K562 (cell line): Measurements from ENCODE around the gene HJV. TPM values are rescaled to one million over a fixed set of nuclear protein-coding genes. Genes with fewer than 3 reads are reported as not detected.

Experiments
- ETV6 ChIP-seq, 3 experiments: fragments of 150-350 bp in 1 of 3; sonication (generic) in 1 of 3; formaldehyde crosslinking in 1 of 3; IDR thresholded peaks; 2 replicates each; pipeline versions ENCODE4 v1.6.1 to v1.8.0; 2014 to 2022; ENCODE audit warnings: borderline replicate concordance in 2 of 3, low read depth in 2 of 3, antibody characterized with exemption in 1 of 3, low read length in 1 of 3, mild to moderate bottlenecking in 1 of 3, missing genetic modification reagents in 1 of 3
- NFRKB ChIP-seq: fragments of 450-650 bp; IDR thresholded peaks from 2 replicates; pipeline ENCODE4 v1.6.1; 2016; ENCODE audit warnings: low read depth
- PHF20 ChIP-seq: fragments of 450-650 bp; IDR thresholded peaks from 2 replicates; pipeline ENCODE4 v1.6.1; 2018; ENCODE audit not compliant: partially characterized antibody
- POLR2A ChIP-seq: fragments of 450-650 bp; conservative IDR thresholded peaks from 2 replicates; pipeline ENCODE4 v1.6.1; 2016
- PTTG1 ChIP-seq: fragments of 450-650 bp; IDR thresholded peaks from 2 replicates; pipeline ENCODE4 v1.6.1; 2016; ENCODE audit warnings: low read depth, mild to moderate bottlenecking, missing genetic modification characterization, missing compliant biosample characterization
- RFX1 ChIP-seq: fragments of 450-650 bp; IDR thresholded peaks from 2 replicates; pipeline ENCODE4 v1.6.1; 2016; ENCODE audit warnings: mild to moderate bottlenecking, moderate library complexity
- SOX6 ChIP-seq: fragments of 450-650 bp; IDR thresholded peaks from 2 replicates; pipeline ENCODE4 v1.6.1; 2014; ENCODE audit warnings: mild to moderate bottlenecking
- TAF1 ChIP-seq: IDR thresholded peaks from 2 replicates; pipeline ENCODE4 v1.6.1; 2011; ENCODE audit warnings: mild to moderate bottlenecking, low read length, moderate library complexity; ENCODE audit not compliant: insufficient read depth, control insufficient read depth, severe bottlenecking; ENCODE audit errors: extremely low read depth
- ZFX ChIP-seq: sonication (generic); formaldehyde crosslinking; IDR thresholded peaks from 2 replicates; pipeline ENCODE4 v1.8.0; 2022; ENCODE audit warnings: mild to moderate bottlenecking, missing genetic modification reagents, moderate library complexity
- ZNF766 ChIP-seq: fragments of 200-800 bp; sonication (Bioruptor generic); conservative IDR thresholded peaks from 2 replicates; pipeline ENCODE4 v1.6.1; 2016; ENCODE audit warnings: missing genetic modification characterization, missing compliant biosample characterization
- polyA plus RNA-seq, 8 experiments: library from polyadenylated mRNA; depleted of rRNA in 4 of 8; stranded (reverse) in 5 of 8; unstranded in 3 of 8; fragments of >200 nt; fragmentation: Nextera tagmentation in 2 of 8; fragmentation: Illumina TruSeq in 1 of 8; extraction: Ambion mirVana in 2 of 8; extraction: Trizol in 1 of 8; gene quantifications; 2 replicates each; pipeline versions ENCODE4 v1.2.1 to v1.2.3, GENCODE V29; 2011 to 2014; ENCODE audit warnings: inconsistent platforms in 1 of 8, missing spikeins in 1 of 8
- total RNA-seq, 7 experiments: library from RNA; depleted of rRNA in 6 of 7; stranded (reverse); fragments of >200 nt in 6 of 7; fragmentation: Illumina TruSeq in 2 of 7; extraction: Trizol in 2 of 7; gene quantifications; 2 replicates each; pipeline versions ENCODE4 v1.2.1 to v1.2.3, GENCODE V29; 2011 to 2021; ENCODE audit warnings: low replicate concordance in 1 of 7
- TF ChIP-seq, protein P1 (sequence below): fragments of 450-650 bp; IDR thresholded peaks from 2 replicates; pipeline ENCODE4 v1.6.1; 2018; ENCODE audit not compliant: partially characterized antibody
- TF ChIP-seq, protein P2 (sequence below): fragments of 250-450 bp; sonication (Bioruptor Pico); IDR thresholded peaks from 2 replicates; pipeline ENCODE4 v1.6.1; 2021; ENCODE audit warnings: mild to moderate bottlenecking
- TF ChIP-seq, protein P3 (sequence below): sonication (generic); formaldehyde crosslinking; IDR thresholded peaks from 2 replicates; pipeline ENCODE4 v1.8.1; 2023; ENCODE audit warnings: mild to moderate bottlenecking, missing genetic modification reagents
- TF ChIP-seq, protein P4 (sequence below): fragments of 450-650 bp; IDR thresholded peaks from 2 replicates; pipeline ENCODE4 v1.6.1; 2016
- TF ChIP-seq, protein P5 (sequence below): fragments of 200-800 bp; sonication (Bioruptor generic); IDR thresholded peaks from 2 replicates; pipeline ENCODE4 v1.6.1; 2017; ENCODE audit warnings: missing genetic modification characterization, missing compliant biosample characterization
- TF ChIP-seq, protein P6 (sequence below): sonication (generic); formaldehyde crosslinking; IDR thresholded peaks from 2 replicates; pipeline ENCODE4 v1.8.1; 2023; ENCODE audit warnings: mild to moderate bottlenecking, missing genetic modification reagents, moderate library complexity

Gene HJV
- total and polyA plus RNA-seq, 9 of the 15 experiments (the other 6 are each of a cell fraction or from before 2014, with no cell fraction given): 1.0 to 6.6 (median 2.4) TPM

DNA sequence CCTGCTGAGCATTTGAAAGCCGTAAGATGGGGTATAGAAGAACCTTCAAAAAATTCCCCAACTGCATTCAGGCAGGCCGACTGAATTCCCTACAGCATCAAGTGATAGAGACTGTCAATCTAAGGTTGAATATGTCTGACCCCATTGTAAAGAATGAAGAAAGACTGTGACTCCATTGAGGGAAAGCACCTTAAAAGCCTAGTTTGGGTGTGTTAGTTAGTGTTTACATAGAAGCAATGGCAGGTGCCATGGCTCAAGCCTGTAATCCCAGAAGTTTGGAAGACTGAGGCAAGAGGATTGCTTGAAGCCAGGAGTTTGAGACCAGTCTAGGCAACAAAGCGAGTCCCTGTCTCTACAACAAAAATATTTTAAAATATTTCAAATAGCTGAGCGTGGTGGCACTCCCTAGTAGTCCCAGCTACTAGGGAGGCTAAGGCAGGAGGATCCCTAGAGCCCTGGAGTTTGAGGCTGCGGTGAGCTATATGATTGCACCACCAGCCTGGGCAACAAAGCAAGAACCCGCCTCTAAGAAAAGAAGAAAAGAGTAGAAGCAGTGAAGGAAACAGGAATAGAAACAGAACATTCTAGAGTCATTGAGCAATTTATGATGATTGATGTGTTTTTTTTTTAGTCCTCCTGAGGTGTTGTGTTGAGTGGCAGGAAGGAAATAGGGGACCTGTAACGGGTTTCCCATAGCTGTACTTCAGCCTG, 41.6 kb downstream of the HJV start (continued):
- TF ChIP-seq, protein P1, sequence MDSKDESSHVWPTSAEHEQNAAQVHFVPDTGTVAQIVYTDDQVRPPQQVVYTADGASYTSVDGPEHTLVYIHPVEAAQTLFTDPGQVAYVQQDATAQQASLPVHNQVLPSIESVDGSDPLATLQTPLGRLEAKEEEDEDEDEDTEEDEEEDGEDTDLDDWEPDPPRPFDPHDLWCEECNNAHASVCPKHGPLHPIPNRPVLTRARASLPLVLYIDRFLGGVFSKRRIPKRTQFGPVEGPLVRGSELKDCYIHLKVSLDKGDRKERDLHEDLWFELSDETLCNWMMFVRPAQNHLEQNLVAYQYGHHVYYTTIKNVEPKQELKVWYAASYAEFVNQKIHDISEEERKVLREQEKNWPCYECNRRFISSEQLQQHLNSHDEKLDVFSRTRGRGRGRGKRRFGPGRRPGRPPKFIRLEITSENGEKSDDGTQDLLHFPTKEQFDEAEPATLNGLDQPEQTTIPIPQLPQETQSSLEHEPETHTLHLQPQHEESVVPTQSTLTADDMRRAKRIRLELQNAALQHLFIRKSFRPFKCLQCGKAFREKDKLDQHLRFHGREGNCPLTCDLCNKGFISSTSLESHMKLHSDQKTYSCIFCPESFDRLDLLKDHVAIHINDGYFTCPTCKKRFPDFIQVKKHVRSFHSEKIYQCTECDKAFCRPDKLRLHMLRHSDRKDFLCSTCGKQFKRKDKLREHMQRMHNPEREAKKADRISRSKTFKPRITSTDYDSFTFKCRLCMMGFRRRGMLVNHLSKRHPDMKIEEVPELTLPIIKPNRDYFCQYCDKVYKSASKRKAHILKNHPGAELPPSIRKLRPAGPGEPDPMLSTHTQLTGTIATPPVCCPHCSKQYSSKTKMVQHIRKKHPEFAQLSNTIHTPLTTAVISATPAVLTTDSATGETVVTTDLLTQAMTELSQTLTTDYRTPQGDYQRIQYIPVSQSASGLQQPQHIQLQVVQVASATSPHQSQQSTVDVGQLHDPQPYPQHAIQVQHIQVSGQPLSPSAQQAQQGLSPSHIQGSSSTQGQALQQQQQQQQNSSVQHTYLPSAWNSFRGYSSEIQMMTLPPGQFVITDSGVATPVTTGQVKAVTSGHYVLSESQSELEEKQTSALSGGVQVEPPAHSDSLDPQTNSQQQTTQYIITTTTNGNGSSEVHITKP: no peak
- TF ChIP-seq, protein P2, sequence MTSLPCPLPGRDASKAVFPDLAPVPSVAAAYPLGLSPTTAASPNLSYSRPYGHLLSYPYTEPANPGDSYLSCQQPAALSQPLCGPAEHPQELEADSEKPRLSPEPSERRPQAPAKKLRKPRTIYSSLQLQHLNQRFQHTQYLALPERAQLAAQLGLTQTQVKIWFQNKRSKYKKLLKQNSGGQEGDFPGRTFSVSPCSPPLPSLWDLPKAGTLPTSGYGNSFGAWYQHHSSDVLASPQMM (CRISPR knock-in tag): no peak
- TF ChIP-seq, protein P3, sequence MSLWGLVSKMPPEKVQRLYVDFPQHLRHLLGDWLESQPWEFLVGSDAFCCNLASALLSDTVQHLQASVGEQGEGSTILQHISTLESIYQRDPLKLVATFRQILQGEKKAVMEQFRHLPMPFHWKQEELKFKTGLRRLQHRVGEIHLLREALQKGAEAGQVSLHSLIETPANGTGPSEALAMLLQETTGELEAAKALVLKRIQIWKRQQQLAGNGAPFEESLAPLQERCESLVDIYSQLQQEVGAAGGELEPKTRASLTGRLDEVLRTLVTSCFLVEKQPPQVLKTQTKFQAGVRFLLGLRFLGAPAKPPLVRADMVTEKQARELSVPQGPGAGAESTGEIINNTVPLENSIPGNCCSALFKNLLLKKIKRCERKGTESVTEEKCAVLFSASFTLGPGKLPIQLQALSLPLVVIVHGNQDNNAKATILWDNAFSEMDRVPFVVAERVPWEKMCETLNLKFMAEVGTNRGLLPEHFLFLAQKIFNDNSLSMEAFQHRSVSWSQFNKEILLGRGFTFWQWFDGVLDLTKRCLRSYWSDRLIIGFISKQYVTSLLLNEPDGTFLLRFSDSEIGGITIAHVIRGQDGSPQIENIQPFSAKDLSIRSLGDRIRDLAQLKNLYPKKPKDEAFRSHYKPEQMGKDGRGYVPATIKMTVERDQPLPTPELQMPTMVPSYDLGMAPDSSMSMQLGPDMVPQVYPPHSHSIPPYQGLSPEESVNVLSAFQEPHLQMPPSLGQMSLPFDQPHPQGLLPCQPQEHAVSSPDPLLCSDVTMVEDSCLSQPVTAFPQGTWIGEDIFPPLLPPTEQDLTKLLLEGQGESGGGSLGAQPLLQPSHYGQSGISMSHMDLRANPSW (CRISPR knock-in tag): no peak
- TF ChIP-seq ZNF766 (CRISPR knock-in tag) (peak; percentile 56; the same call in 1 of the 2 replicates), SOX6 (no peak), RFX1 (peak; percentile 61), PHF20 (no peak), POLR2A (0 out of 2 replicates have a peak, but pooled peaks have one; percentile 64), TAF1 (peak; percentile 29), PTTG1 (tag) (0 out of 2 replicates have a peak, but pooled peaks have one; percentile 35), NFRKB (peak; percentile 78), ETV6 (IDR thresholded peaks at IDR 0.05; ENCODE audit: borderline replicate concordance in 1 of 2, low read depth in 2 of 2, low read length in 1 of 2) (0 out of 4 replicates have a peak, but pooled peaks of 1 of the 2 experiments have one; percentile 35), ETV6 (CRISPR knock-in tag; IDR thresholded peaks at IDR 0.05; ENCODE audit: borderline replicate concordance) (no peak), ZFX (no peak)
- TF ChIP-seq, protein P4, sequence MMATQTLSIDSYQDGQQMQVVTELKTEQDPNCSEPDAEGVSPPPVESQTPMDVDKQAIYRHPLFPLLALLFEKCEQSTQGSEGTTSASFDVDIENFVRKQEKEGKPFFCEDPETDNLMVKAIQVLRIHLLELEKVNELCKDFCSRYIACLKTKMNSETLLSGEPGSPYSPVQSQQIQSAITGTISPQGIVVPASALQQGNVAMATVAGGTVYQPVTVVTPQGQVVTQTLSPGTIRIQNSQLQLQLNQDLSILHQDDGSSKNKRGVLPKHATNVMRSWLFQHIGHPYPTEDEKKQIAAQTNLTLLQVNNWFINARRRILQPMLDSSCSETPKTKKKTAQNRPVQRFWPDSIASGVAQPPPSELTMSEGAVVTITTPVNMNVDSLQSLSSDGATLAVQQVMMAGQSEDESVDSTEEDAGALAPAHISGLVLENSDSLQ: peak; percentile 89
- TF ChIP-seq, protein P5, sequence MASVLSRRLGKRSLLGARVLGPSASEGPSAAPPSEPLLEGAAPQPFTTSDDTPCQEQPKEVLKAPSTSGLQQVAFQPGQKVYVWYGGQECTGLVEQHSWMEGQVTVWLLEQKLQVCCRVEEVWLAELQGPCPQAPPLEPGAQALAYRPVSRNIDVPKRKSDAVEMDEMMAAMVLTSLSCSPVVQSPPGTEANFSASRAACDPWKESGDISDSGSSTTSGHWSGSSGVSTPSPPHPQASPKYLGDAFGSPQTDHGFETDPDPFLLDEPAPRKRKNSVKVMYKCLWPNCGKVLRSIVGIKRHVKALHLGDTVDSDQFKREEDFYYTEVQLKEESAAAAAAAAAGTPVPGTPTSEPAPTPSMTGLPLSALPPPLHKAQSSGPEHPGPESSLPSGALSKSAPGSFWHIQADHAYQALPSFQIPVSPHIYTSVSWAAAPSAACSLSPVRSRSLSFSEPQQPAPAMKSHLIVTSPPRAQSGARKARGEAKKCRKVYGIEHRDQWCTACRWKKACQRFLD (CRISPR knock-in tag): peak; percentile 84
- TF ChIP-seq, protein P6, sequence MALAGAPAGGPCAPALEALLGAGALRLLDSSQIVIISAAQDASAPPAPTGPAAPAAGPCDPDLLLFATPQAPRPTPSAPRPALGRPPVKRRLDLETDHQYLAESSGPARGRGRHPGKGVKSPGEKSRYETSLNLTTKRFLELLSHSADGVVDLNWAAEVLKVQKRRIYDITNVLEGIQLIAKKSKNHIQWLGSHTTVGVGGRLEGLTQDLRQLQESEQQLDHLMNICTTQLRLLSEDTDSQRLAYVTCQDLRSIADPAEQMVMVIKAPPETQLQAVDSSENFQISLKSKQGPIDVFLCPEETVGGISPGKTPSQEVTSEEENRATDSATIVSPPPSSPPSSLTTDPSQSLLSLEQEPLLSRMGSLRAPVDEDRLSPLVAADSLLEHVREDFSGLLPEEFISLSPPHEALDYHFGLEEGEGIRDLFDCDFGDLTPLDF: no peak
